Lower leg skin (tissue), 3 donors: Measurements from ENCODE around the gene OGFOD2.

Source experiments
- POLR2A ChIP-seq, 2 donors: fragments of 450-650 bp; IDR thresholded peaks; one replicate each; pipeline ENCODE4 v1.6.1; 2016 to 2017; ENCODE audit warnings: antibody characterized with exemption in 2 of 2, mild to moderate bottlenecking in 1 of 2, moderate library complexity in 1 of 2
- TF ChIP-seq, protein P1 (sequence below), 3 donors: fragments of 450-650 bp; IDR thresholded peaks; one replicate each; pipeline ENCODE4 v1.5.1; 2016; ENCODE audit warnings: antibody characterized with exemption in 3 of 3, mild to moderate bottlenecking in 3 of 3, moderate library complexity in 2 of 3

GRCh38 chr12:122981036-122981471 lies 6.0 kb downstream of the OGFOD2 start:
- TF ChIP-seq, protein P1, sequence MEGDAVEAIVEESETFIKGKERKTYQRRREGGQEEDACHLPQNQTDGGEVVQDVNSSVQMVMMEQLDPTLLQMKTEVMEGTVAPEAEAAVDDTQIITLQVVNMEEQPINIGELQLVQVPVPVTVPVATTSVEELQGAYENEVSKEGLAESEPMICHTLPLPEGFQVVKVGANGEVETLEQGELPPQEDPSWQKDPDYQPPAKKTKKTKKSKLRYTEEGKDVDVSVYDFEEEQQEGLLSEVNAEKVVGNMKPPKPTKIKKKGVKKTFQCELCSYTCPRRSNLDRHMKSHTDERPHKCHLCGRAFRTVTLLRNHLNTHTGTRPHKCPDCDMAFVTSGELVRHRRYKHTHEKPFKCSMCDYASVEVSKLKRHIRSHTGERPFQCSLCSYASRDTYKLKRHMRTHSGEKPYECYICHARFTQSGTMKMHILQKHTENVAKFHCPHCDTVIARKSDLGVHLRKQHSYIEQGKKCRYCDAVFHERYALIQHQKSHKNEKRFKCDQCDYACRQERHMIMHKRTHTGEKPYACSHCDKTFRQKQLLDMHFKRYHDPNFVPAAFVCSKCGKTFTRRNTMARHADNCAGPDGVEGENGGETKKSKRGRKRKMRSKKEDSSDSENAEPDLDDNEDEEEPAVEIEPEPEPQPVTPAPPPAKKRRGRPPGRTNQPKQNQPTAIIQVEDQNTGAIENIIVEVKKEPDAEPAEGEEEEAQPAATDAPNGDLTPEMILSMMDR (IDR thresholded peaks at IDR 0.05): no peak
- TF ChIP-seq POLR2A (IDR thresholded peaks at IDR 0.05): no peak
